ENCODE data around the gene CDK19. TPM values are rescaled to one million over a fixed set of nuclear protein-coding genes. Genes with fewer than 3 reads are reported as not detected.

CDK19 gene
- total RNA-seq, 1 donor, result 15.6 TPM

DNA sequence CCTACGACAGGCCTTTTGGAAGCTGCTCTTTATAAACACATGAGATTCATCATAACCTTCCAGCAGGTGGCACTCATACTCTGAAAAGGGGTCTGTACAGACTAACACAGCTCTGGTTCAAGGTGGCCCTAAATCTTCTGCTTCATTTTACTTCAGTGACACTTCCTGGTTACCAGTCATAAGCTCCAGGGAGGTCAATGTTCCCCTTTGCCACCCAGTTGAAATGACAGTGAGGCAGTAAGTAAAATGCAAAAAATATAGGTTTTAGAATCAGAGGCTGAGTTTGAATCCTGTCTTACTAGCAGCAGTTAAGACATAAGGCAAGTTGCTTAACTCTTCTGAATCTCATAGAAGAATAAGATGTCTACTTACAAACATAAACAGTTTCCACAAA, 132.8 kb downstream of the CDK19 start:
- TF ChIP-seq, protein P1, sequence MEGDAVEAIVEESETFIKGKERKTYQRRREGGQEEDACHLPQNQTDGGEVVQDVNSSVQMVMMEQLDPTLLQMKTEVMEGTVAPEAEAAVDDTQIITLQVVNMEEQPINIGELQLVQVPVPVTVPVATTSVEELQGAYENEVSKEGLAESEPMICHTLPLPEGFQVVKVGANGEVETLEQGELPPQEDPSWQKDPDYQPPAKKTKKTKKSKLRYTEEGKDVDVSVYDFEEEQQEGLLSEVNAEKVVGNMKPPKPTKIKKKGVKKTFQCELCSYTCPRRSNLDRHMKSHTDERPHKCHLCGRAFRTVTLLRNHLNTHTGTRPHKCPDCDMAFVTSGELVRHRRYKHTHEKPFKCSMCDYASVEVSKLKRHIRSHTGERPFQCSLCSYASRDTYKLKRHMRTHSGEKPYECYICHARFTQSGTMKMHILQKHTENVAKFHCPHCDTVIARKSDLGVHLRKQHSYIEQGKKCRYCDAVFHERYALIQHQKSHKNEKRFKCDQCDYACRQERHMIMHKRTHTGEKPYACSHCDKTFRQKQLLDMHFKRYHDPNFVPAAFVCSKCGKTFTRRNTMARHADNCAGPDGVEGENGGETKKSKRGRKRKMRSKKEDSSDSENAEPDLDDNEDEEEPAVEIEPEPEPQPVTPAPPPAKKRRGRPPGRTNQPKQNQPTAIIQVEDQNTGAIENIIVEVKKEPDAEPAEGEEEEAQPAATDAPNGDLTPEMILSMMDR (IDR thresholded peaks at IDR 0.05; ENCODE audit: extremely low read depth, low read depth, low read length), result peak; percentile 70
- H3K4me2 ChIP-seq (ENCODE audit: insufficient read depth, low read length), result peak overlapping the region; percentile 70

DNA sequence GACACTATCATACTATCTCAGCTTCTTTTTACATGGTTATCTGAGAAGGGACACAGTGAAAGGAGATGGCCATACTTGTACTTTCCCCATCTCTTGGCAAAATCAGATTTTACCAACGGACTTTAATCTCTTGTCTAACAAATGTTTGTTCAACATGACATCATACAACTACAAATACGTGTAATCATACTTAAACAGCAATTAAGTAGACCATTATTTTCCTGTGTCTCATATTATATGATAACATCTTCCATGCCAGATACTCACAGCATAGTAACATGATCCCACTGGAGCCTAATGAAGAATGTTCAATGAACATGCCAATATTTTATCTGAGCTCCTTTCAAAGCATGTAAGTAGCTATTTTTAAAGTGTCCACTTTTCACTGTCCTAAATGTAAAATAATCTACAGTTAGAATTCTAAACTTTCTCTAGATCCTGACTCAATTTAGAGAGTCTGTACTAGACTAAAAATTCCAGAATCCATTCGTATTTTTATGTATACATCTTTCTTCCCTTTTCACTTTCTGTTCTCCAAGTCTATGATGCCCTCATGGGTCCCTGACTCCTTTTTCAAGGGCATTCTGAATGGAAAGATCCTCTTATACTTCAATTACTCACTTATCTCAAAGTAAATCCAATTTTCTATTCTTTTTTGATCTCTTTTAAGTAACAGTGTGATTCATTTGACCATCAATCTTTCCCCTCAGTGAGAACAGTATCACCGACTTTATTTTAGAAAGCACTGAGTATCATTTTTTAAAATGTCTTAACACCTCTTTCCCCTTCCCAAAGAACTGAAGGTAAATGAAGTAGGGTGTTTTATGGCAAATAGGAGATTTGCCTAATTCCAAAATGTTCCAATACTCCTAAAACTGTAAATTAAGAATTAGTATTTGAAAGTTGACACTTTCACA, 133.5 kb downstream of the CDK19 start:
- H2AFZ ChIP-seq (ENCODE audit: low read length), result peak overlapping the region; percentile 1
- DNase-seq (ENCODE audit: insufficient read length, low spot score, missing footprints), result no peak
- peak overlapping the region; percentile 1 for H3K4me3 ChIP-seq (ENCODE audit: insufficient read depth, low read length)
- H3K27ac ChIP-seq (ENCODE audit: low read depth, low read length), result peak overlapping the region; percentile 35
- no peaks in the 10 kb centered on the region for H4K20me1 ChIP-seq (ENCODE audit: insufficient read depth, low read length)
- H3K4me2 ChIP-seq (ENCODE audit: insufficient read depth, low read length), result peak overlapping the region; percentile 70
- peaks cover 13% of the 10 kb centered on the region for H3K4me1 ChIP-seq (ENCODE audit: insufficient read depth, low read length)
- H3K36me3 ChIP-seq (ENCODE audit: insufficient read depth, low read length), result no peaks in the 10 kb centered on the region
- TF ChIP-seq, protein P1 (IDR thresholded peaks at IDR 0.05; ENCODE audit: extremely low read depth, low read depth, low read length), result no peak
- no peaks in the 10 kb centered on the region for H3K79me2 ChIP-seq (ENCODE audit: insufficient read depth, low read length)
- H3K27me3 ChIP-seq (ENCODE audit: insufficient read depth, low read length), result no peaks in the 10 kb centered on the region
- no peaks in the 10 kb centered on the region for H3K9me3 ChIP-seq (ENCODE audit: low read depth, low read length)

More for the DNA sequence above, 132.8 kb downstream of the CDK19 start:
- Histone ChIP-seq H3K4me1 (ENCODE audit: insufficient read depth, low read length) (peaks cover 13% of the 10 kb centered on the region), H3K9me3 (ENCODE audit: low read depth, low read length) (no peaks in the 10 kb centered on the region), H4K20me1 (ENCODE audit: insufficient read depth, low read length) (no peaks in the 10 kb centered on the region), H2AFZ (ENCODE audit: low read length) (peak overlapping the region; percentile 1), H3K4me3 (ENCODE audit: insufficient read depth, low read length) (no peak overlapping the region), H3K79me2 (ENCODE audit: insufficient read depth, low read length) (no peaks in the 10 kb centered on the region), H3K27ac (ENCODE audit: low read depth, low read length) (peak overlapping the region; percentile 35), H3K27me3 (ENCODE audit: insufficient read depth, low read length) (no peaks in the 10 kb centered on the region), H3K36me3 (ENCODE audit: insufficient read depth, low read length) (no peaks in the 10 kb centered on the region)
- DNase-seq (ENCODE audit: insufficient read length, low spot score, missing footprints), result peak; percentile 74

DNA sequence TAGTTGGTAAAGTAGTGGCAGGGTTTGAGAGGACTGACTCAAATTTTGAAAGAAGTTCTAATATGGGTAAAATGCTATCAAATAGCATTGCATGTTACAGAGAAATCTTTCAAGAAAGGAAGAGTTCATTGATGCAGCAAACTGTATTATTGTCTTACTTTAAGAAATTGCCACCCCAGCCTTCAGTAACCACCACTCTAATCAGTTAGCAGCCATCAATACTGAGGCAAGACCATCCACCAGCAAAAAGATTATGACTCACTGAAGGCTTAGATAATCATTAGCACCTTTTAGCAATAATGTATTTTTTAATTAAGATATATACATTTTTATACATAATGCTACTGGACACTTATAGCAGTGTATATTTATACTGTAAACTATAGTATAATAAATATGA, 138.9 kb downstream of the CDK19 start:
- DNase-seq (ENCODE audit: insufficient read length, low spot score, missing footprints), result no peak
- H3K27me3 ChIP-seq (ENCODE audit: insufficient read depth, low read length), result no peaks in the 10 kb centered on the region
- H3K79me2 ChIP-seq (ENCODE audit: insufficient read depth, low read length), result no peaks in the 10 kb centered on the region
- H2AFZ ChIP-seq (ENCODE audit: low read length), result no peak overlapping the region
- no peaks in the 10 kb centered on the region for H3K36me3 ChIP-seq (ENCODE audit: insufficient read depth, low read length)
- no peak overlapping the region for H3K4me3 ChIP-seq (ENCODE audit: insufficient read depth, low read length)
- no peak overlapping the region for H3K4me2 ChIP-seq (ENCODE audit: insufficient read depth, low read length)
- no peak overlapping the region for H3K27ac ChIP-seq (ENCODE audit: low read depth, low read length)
- TF ChIP-seq, protein P1 (IDR thresholded peaks at IDR 0.05; ENCODE audit: extremely low read depth, low read depth, low read length), result no peak
- no peaks in the 10 kb centered on the region for H3K9me3 ChIP-seq (ENCODE audit: low read depth, low read length)
- H4K20me1 ChIP-seq (ENCODE audit: insufficient read depth, low read length), result no peaks in the 10 kb centered on the region
- peaks cover 2% of the 10 kb centered on the region for H3K4me1 ChIP-seq (ENCODE audit: insufficient read depth, low read length)

DNA sequence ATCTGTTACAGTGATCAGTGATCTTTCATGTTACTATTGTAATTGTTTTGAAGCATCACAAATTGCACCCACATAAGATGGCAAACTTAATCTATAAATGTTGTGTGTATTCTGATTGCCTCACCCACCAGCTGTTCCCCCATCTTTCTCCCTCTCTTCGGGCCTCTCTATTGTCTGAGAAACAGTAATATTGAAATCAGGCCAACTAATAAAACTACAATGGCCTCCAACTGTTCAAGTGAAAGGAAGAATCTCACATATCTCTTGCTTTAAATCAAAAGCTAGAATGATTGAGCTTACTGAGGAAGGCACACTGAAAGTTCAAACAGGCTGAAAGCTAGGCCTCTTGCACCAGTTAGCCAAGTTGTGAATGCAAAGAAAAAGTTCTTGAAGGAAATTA, 141.2 kb downstream of the CDK19 start:
- Histone ChIP-seq H4K20me1 (ENCODE audit: insufficient read depth, low read length) (no peaks in the 10 kb centered on the region), H3K9me3 (ENCODE audit: low read depth, low read length) (no peaks in the 10 kb centered on the region), H3K36me3 (ENCODE audit: insufficient read depth, low read length) (no peaks in the 10 kb centered on the region), H3K79me2 (ENCODE audit: insufficient read depth, low read length) (no peaks in the 10 kb centered on the region), H3K27me3 (ENCODE audit: insufficient read depth, low read length) (no peaks in the 10 kb centered on the region), H2AFZ (ENCODE audit: low read length) (no peak overlapping the region), H3K27ac (ENCODE audit: low read depth, low read length) (no peak overlapping the region), H3K4me2 (ENCODE audit: insufficient read depth, low read length) (no peak overlapping the region), H3K4me1 (ENCODE audit: insufficient read depth, low read length) (no peaks in the 10 kb centered on the region), H3K4me3 (ENCODE audit: insufficient read depth, low read length) (no peak overlapping the region)
- no peak for DNase-seq (ENCODE audit: insufficient read length, low spot score, missing footprints)
- TF ChIP-seq, protein P1 (IDR thresholded peaks at IDR 0.05; ENCODE audit: extremely low read depth, low read depth, low read length), result no peak
